ENCODE measurements around the gene ALK.

GRCh38 chr2:29278966-29279365, 642.4 kb downstream of the ALK start:
- no peak for TF ChIP-seq EP300 (IDR thresholded peaks at IDR 0.05)
- no peak for TF ChIP-seq CTCF (IDR thresholded peaks at IDR 0.05)
- TF ChIP-seq POLR2A (IDR thresholded peaks at IDR 0.05) = no peak
- TF ChIP-seq POLR2AphosphoS5 (IDR thresholded peaks at IDR 0.05) = no peak
